ENCODE results near the gene PILRB.
"Not testable (repeated sequence)": the region's sequence is repeated elsewhere in the genome, so short reads cannot be mapped to it uniquely, and the experiment has no call there.

Gene PILRB

DNA sequence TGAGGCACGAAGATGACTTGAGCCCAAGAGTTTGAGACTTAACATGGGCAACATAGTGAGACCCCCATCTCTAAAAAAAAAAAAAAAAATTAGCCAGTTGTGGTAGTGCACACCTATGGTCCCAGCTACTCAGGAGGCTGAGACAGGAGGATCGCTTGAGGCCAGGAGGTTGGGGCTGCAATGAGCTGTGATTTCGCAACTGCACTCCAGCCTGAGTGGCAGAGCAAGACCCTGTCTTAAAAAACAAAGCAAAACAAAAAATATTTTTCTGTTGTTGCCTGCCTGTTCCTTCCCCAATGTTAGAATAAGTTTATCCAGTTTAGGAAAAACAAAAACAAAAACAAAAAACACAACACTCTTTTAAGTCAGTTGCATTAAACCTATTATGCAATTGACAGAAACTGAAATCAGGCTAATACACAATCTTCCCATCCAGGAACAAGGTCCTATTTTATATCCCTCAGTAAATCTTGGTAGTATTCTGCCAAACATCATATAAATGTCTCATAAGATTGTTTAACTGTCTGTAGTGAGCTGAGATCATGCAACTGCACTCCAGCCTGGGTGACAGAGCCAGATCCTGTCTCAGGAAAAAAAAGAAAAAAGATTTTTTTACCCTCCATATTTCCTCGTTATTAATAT lies 20.3 kb downstream of the PILRB start:
- no peak for DNase-seq

DNA sequence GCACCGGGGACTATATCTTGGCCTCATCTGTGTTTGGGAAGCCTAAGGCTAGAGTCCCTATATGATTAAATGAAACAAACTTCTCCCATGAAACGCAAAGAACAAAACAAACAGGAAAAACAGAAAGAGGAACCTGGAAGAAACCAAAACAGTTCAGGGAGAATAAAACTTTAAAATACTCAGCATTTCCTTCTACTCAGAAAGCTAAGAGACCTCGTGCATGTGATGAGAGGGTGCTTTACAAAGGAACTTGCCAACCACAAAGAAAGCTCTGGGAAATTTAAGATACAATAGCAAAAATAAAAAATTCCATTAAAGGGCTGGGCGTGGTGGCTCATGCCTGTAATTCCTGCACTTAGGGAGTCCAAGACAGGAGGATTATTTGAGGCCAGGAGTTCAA lies 22.3 kb downstream of the PILRB start:
- no peak for DNase-seq

DNA sequence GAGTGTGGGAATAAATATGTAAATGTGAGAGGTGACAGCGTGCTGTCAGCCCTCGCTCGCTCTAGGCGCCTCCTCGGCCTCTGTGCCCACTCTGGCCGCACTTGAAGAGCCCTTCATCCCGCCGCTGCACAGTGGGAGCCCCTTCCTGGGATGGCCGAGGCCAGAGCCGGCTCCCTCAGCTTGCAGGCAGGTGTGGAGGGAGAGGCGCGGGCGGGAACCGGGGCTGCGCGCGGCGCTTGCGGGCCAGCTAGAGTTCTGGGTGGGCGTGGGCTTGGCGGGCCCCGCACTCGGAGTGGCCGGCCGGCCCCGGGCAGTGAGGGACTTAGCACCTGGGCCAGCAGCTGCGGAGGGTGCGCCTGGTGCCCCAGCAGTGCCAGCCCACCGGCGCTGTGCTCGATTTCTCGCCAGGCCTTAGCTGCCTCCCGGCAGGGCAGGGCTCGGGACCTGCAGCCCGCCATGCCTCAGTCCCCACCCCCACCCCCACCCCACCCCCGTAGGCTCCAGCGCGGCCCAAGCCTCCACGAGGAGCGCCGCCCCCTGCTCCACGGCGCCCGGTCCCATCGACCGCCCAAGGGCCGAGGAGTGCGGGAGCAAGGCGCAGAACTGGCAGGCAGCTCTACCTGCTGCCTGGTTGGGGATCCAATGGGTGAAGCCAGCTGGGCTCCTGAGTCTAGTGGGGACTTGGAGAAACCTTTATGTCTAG lies 23.8 kb downstream of the PILRB start:
- DNase-seq: not testable (repeated sequence)

DNA sequence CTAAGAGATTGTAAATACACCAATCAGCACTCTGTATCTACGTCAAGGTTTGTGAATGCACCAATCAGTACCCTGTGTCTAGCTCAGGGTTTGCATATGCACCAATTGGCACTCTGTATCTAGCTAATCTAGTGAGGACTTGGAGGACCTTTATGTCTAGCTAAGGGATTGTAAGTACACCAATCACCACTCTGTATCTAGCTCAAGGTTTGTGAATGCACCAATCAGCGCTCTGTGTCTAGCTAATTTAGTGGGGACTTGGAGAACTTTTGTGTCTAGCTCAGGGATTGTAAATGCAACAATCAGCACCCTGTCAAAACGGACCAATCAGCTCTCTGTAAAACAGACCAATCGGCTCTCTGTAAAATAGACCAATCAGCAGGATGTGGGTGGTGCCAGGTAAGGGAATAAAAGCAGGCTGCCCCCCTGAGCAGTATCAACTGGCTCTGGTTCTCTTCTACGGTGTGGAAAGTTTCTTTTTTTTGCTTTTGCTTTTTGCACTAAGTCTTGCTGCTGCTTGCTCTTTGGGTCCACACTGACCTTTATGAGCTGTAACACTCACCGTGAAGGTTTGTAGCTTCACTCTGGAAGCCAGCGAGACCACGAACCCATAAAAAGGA lies 24.4 kb downstream of the PILRB start:
- DNase-seq: not testable (repeated sequence)

DNA sequence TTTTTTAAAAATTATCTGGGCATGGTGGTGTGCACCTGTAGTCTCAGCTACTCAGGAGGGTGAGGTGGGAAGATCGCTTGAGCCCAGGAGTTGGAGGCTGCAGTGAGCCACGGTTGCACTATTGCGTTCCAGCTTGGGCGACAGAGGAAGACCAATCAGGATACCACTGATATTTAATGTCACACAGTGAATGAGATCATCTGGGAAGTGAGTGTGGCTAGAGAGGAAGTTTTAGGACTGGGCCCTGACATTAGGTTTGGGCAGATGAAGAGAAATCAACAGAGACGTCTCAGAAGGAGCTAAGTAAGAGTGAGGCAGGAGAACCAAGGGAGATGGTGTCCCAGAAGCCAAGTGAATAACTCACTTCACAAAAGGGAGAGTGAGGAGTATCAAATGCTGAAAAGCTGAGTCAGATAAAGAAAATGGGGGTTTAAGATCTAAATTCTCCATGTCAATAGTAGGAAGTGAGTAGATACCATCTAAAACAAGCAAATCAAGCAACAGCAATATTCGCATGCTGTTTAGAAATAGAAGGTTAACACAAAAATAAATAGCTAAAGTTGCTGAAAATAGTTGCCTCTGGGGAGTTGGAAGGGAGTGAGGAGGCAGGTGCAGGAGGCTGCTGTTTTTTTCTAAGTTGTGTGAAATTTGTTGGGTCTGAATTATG lies 26.8 kb downstream of the PILRB start:
- no peak for DNase-seq

DNA sequence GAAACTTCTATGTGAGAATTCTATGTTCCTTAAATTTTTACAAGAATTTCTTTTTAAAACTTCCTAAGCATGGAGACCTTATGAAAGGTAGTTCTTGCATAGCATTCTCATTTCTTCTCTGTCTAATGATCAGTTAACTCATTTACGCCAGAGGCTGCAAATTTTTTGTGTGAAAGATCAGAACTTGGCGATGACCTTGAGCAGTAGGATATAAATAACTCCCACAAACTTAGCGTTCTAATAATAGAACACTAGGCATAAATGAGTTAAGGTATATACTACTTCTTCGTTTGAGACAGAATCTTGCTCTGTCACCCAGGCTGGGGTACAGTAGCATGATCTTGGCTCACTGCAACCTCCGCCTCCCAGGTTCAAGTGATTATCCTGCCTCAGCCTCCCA lies 29.0 kb downstream of the PILRB start:
- no peak for DNase-seq

DNA sequence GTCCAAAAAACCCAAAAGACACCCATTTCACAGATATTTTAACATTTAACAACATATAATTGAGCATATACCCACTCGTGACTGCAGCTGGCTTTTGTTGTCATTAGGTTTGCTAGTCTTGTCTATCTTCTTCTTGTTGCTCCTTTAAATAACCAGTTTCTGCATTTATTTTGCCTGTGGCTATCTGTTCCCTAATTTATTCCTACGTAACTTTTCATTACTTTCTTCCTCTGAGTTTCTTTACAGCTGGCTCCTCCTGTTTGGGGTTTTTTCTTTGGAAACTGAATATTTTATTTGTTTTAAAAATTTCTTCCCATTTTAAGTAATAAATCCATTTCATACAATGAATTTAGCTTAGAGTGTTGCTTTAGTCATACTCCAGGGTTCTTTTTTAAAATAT lies 29.8 kb downstream of the PILRB start:
- no peak for DNase-seq

DNA sequence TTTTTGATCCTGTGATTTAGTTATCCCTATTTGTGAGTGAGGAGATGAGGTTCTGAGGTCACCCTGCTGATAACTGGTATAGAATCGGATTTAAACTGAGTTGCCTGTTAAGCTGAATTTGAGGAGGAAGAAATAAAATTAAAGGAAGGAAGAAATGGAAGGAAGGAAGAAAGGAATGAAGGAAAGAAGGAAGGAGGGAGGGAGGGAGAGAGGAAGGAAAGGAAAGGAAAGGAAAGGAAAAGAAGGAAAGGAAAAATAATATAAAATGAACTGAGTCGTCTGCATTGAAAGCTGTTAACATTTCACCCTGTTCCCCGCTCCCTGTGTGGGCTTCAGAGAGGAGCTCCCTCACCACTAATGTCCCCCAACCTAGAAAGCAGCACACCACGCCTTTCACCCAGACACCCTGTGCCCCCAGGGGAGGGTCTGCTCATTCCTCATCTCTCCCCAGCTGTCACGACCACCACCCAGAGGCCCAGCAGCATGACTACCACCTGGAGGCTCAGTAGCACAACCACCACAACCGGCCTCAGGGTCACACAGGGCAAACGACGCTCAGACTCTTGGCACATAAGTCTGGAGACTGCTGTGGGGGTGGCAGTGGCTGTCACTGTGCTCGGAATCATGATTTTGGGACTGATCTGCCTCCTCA lies 31.6 kb downstream of the PILRB start:
- no peak for DNase-seq

DNA sequence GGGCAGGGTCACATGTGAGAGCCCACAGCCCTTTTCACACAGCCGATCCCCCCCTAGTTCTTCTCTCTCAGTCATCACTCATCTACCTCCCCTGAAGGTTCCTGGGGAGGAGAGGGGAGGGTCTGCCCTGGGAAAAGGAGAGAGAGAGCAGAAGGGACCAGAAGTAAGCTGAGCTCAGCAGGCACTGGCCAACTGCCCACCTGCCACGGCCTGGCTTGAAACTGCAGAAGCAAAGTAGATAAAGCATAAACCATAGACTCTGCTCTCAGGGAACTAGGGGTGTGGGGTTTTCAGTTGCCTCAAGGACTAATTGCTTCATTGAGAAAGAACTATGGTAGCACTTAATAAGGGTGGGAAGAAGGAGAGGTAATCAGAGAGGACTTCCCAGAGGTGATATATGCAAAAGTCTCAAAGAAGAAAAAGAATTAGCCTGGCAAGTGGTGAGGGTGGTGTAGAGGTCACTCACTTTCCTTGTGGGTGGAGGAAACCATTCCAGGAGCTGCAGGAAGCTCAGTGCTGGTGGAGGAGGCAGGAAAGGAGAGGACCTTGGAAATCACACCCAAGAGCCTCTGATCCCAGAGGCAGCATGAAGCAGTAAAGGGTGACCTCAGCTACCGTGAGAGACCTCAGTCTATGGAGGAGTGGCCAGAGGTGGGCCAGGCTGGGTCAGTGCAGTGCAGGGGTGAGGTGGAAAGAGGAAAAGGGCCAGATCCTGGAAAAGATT lies 32.5 kb downstream of the PILRB start:
- DNase-seq: no peak

DNA sequence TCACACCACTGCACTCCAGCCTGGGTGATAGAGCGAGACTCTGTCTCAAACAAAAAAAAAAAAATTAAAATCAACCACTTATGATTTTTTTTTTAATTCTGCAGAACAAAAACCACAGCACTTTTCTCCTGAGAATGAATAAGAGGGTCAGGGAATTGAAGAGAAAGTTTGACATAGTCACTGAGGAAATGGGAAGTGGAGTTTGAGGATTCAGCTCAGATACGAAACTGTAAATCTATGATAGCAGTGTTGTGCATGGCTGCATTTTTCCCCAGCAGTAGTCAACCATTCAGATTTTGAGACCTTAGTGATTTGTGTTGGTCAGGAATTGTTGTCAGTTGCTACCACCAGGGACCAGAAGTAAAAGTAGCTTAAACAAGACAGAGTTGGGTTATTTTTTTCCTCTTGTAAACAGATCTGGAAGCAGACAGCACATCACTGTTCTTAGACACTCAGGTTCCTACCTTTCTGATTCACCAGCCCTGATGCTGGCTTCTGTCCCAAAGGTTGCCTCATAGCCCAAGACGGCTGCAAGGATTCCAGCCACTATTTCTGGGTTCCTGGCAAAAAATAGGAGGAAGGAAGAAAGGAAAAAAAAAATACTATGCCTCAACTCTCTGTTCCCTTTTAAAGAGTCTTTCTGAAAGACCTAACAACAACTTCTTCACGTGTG lies 35.5 kb downstream of the PILRB start:
- DNase-seq: no peak

DNA sequence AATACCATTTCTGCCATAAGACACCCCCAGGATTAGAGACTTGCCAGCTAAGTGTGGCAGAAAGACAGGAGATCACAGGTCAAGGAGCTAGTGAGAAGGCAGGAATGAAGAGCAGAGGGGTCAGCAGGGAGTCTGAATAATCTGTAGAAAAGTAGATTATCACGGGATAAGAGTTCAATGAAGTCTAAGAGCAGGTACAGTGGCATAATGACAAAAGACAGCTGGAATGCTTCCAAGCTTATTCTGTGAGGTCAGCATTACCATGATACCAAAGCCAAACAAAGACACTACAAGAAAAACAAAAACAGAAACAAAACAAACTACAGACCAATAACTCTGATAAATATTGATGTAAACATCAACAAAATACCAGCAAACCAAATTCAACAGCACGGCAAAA lies 36.2 kb downstream of the PILRB start:
- no peak for DNase-seq

DNA sequence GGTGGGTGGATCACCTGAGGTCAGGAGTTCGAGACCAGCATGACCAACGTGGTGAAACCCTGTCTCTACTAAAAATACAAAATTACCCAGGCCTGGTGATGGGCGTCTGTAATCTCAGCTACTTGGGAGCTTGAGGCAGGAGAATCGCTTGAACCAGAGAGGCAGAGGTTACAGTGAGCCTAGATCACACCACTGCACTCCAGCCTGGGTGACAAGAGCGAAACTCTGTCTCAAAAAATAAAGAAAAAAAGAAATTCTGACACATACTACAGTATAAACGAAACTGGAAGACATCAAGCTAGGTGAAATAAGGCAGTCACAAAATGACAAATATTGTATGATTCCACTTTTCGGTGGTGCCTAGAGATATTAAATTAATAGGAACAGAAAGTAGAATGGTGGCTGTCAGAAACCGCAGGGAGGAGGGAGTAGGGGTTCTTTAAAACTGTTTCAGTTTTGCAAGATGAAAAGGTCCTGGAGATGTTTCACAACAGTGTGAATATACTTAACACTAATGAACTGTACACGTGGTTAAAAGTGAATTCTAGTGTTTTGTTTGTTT lies 38.6 kb downstream of the PILRB start:
- no peak for DNase-seq

DNA sequence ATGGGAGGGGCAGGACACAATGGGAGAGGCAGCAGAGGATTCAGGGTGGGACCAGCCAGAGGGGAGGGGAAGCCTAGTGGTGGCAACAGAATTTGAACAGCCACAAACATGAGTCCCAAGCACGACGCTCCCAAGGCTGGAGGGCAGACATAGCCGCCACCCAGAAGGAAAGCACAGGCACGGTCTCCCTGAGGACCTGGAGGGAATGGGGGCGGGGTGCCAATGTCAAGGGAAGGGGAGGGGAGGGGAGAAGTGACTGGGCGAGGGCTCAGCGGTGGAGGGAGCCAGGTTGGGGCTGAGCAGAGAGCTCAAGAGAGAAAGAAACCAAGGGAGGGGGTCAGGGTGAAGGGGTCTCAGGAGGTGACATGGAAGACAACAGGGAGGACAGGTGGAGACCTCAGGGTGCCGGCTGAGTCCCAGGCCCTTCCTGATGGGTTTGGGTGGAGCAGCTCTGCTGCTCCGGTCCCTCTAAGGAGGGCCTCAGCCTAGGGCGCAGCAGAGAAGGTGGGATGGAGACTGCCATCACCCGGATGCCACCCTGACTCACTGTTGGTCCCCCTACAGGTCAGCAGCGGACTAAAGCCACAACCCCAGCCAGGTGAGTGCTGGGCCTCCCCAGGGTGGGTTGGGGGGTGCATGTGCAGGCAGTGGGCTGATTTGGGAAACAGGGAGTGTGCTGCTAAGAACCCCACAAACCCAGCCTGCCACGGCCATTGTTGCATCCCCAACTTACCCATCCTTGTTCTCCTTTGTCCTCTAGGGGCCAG lies 39.6 kb downstream of the PILRB start:
- DNase-seq: no peak

DNA sequence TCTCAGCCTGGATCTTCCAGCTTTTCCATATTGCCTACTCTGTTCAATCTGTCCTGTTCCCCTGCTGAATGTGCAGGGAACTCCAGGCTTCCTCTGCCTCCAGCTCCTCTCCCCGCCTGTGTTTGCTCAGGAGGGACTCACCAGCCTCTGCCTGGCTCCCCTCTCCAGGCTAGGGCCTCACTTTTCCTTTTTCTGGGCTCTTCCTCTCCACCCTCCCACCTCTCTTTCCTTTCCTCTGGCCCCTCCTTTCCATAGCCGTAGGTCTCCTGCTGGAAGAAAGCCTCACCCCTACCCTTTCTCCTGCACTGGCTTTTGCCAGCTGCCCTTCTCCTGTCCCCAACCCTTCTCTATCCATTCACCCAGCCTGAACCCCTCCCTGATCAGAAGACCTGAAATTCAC lies 40.3 kb downstream of the PILRB start:
- DNase-seq: no peak

DNA sequence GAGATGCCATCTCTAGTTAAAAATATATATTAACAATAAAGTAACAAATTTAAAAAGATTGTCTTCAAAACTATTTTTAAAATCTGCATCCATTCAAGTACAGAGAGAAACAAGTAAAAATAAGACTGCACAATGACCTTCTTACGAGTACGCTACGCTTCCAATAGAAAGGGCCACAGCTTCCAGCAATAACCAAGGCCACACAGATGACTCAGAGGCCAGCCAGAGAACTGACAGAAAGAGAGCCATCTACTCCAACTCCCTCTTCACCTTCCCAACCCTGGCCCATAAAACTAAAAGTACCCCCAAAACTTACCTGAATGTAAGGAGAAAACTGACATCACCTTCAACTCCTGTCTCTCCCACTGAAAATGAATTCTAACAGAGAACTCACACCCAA lies 42.1 kb downstream of the PILRB start:
- no peak for DNase-seq

DNA sequence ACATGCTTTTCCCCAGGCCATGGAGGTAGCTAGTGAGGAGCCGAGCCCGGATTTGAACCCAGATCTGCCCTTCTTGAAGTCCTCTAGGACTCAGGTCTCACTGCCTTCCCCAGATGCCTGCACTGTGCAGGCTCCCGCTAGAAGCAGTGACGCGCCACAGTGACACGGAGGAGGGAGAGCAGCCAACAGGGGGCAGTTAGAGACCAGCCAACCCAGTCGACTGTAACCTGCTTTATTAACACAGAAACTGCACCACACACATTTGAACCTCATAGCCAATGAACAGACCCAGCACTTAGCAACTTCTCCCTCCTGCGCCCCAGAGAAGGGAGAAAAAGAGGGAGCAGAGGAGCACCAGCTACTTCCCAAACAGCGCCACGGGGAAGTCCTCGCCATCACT lies 42.7 kb downstream of the PILRB start:
- no peak for DNase-seq

DNA sequence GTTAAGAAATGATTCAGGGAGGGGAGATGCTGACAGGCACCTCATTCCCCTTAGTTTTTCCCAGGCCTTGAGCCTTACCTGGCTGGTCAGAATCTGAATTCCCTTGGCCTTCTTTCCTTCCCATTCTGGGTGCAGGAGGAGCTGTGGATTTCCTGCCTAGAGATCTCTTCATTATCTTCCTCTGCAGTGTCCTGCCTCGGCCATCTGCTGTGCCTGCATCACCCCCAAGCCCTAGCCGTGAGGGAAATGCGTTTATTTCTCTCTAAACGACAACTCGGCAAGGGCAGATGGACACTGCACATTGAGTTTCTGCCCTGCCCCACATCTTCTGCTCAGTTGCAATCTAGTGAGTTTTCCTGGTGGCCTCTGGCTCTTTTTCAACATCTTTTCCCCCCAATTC lies 43.9 kb downstream of the PILRB start:
- DNase-seq: no peak

DNA sequence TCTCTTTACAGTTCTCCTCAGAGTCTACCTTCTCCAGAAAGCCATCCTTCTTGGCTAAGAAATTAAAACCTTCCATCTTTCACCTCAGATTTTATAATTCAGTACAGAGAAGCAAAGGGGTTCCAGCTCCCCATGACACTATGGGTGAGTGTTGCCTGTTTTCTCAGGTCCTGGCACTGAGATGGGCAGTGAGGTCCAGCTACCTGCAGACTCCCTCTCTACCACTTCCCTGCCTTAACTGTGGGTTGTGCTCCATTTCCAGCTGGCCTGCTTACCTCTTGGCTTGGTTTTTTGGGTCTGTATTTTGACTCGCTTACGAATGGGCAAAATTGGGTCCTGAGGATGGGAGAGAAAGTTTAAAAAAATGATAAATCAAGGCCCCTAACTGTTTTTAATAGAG lies 44.3 kb downstream of the PILRB start:
- no peak for DNase-seq

DNA sequence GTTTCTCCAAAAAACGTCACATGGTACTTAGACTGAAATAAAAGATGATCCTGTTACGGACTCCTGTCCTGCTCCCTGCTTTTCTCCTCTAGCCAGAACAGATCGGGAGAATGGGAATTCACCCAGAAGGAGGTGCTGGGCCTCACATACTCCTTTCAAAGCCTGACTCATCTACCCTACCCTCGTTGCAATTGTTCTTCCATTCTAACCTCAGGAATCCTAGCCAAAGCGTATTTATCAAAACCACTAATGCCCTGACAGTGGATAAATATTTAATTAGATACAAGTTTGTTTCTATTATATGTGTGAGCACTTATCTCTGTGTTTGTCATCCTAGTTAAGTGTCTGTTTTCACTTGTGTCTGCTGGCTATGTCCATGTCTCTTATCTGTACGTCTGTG lies 48.9 kb downstream of the PILRB start:
- DNase-seq: no peak

DNA sequence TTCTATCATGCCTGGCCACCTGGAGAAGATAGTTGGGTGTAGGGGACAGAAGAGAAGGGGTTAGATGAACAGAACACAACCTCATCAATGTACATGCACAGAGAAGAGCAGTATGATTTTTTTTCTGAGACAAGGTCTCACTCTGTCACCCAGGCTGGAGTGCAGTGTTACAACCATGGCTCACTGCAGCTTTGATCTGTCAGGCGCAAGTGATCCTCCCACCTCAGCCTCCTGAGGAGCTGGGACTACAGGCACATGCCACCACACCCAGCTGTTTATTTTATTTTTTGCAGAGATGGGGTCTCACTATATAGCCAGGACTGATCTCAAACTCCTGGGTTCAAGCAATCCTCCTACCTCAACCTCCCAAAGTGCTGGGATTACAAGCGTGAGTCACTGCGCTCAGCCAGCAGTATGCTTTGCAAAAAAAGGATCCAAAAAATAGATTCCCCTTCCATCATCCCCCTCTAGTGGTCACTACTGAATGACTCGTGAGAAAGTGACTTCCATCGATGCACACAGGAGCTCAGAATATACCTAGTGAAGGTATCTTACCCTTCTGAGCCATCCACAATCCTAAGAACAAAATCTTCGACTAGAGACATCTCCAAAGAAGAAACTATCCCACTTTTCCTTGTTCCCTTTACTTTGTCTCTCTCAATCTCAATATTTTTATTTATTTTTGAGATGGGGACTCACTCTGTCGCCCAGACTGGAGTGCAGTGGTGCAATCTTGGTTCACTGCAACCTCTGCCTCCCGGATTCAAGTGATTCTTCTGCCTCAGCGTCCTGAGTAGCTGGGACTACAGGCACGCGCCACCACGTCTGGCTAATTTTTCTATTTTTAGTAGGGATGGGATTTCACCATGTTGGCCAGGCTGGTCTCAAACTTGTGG lies 49.6 kb downstream of the PILRB start:
- no peak for DNase-seq

Data from T1000 (cell line).